PC-9 (cell line): ENCODE results near the gene GREB1L.

Experiments
- EZH2 ChIP-seq: fragments of 200-600 bp; sonication (generic); IDR thresholded peaks from 2 replicates; pipeline ENCODE4 v1.8.0; 2017; ENCODE audit warnings: antibody characterized with exemption, low read depth
- TF ChIP-seq, protein P1 (sequence below): fragments of 200-600 bp; sonication (generic); conservative IDR thresholded peaks from 2 replicates; pipeline ENCODE4 v1.6.1; 2017; ENCODE audit warnings: mixed run types, antibody characterized with exemption, mild to moderate bottlenecking, moderate library complexity

DNA sequence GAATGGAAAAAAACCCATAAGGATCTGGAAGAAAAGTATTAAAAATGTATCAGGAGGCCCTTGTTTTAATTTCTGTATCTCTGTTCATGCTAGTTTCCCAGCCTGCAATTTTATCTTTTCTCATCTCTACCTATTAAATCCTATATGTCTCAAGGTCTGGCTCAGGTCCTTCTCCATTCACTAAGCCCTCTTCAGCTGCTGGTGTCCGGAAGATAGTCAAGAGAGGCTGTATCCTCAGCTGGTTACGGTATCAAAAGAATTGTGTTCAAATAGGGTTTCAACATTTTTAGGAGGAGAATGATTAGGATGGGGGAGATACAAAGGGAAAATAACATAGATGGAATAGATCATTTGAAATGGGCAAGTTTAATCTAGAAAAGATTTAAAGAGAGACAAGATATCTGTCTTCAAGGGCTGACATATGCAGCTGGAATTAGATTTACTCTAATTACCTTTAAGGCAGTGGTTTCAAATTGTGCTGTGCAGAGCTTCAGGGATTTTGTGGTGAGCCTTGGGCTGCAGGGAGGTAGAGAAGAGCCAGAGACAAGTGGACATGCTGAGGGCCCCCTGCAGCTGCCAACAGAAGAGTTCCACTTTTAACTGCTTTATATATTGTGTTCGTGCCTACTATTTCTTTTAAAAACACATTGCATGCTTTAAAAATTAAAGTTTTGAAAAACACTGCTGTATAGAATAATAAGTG is 24.1 kb downstream of the GREB1L start:
- TF ChIP-seq, protein P1, sequence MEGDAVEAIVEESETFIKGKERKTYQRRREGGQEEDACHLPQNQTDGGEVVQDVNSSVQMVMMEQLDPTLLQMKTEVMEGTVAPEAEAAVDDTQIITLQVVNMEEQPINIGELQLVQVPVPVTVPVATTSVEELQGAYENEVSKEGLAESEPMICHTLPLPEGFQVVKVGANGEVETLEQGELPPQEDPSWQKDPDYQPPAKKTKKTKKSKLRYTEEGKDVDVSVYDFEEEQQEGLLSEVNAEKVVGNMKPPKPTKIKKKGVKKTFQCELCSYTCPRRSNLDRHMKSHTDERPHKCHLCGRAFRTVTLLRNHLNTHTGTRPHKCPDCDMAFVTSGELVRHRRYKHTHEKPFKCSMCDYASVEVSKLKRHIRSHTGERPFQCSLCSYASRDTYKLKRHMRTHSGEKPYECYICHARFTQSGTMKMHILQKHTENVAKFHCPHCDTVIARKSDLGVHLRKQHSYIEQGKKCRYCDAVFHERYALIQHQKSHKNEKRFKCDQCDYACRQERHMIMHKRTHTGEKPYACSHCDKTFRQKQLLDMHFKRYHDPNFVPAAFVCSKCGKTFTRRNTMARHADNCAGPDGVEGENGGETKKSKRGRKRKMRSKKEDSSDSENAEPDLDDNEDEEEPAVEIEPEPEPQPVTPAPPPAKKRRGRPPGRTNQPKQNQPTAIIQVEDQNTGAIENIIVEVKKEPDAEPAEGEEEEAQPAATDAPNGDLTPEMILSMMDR = no peak
- TF ChIP-seq EZH2 = no peak
